IPS DF 19.7 (cell line): ENCODE results near the gene ENTPD1.
A peak's percentile ranks its signal among the peaks of the same experiment; 100 is the strongest.
"Not testable (repeated sequence)": the region's sequence is repeated elsewhere in the genome, so short reads cannot be mapped to it uniquely, and the experiment has no call there.

Experiments
- DNase-seq: peaks from one replicate; pipeline ENCODE4 v3.0.0-alpha.2; 2013; ENCODE audit warnings: low read depth, low spot score

The ENTPD1 gene

GRCh38 chr10:95756041-95756761, at the start of gene ENTPD1:
Gene ENTPD1, plus strand, starts transcription at chr10:95756163. Its CDS starts 77 bp downstream, at chr10:95756240.
- no peak for DNase-seq

- no peak for DNase-seq
Observed at GRCh38 chr10:95706573-95706972, 49.4 kb upstream of the ENTPD1 start.

GRCh38 chr10:95706990-95707389, 49.0 kb upstream of the ENTPD1 start:
- no peak for DNase-seq

GRCh38 chr10:95711492-95711891, 44.5 kb upstream of the ENTPD1 start:
- DNase-seq: no peak

- no peak for DNase-seq
Observed at GRCh38 chr10:95716466-95716865, 39.5 kb upstream of the ENTPD1 start.

GRCh38 chr10:95716866-95717265, 39.1 kb upstream of the ENTPD1 start:
- DNase-seq: no peak

- DNase-seq: not testable (repeated sequence)
Observed at GRCh38 chr10:95720745-95721144, 35.2 kb upstream of the ENTPD1 start.

- not testable (repeated sequence) for DNase-seq
Observed at GRCh38 chr10:95722496-95722895, 33.5 kb upstream of the ENTPD1 start.

GRCh38 chr10:95728526-95728925, 27.4 kb upstream of the ENTPD1 start:
- DNase-seq: no peak

- DNase-seq: no peak
Observed at GRCh38 chr10:95729323-95730055, 26.5 kb upstream of the ENTPD1 start.

- DNase-seq: no peak
Observed at GRCh38 chr10:95730233-95730632, 25.7 kb upstream of the ENTPD1 start.

GRCh38 chr10:95732907-95733306, 23.1 kb upstream of the ENTPD1 start:
- not testable (repeated sequence) for DNase-seq

- no peak for DNase-seq
Observed at GRCh38 chr10:95739056-95739455, 16.9 kb upstream of the ENTPD1 start.

- no peak for DNase-seq
Observed at GRCh38 chr10:95741807-95742467, 14.0 kb upstream of the ENTPD1 start.

GRCh38 chr10:95742485-95742884, 13.5 kb upstream of the ENTPD1 start:
- DNase-seq: no peak

- no peak for DNase-seq
Observed at GRCh38 chr10:95742962-95743535, 12.9 kb upstream of the ENTPD1 start.

GRCh38 chr10:95745501-95745900, 10.5 kb upstream of the ENTPD1 start:
- no peak for DNase-seq

GRCh38 chr10:95748349-95748748, 7.6 kb upstream of the ENTPD1 start:
- no peak for DNase-seq

- peak; percentile 52 for DNase-seq
Observed at GRCh38 chr10:95755511-95756004, 405 bp upstream of the ENTPD1 start.

GRCh38 chr10:95756809-95757684, 1.1 kb downstream of the ENTPD1 start:
- no peak for DNase-seq
